ENCODE data around the gene ZNF789.
"Not testable (repeated sequence)": the region's sequence is repeated elsewhere in the genome, so short reads cannot be mapped to it uniquely, and the experiment has no call there.

The ZNF789 gene

GRCh38 chr7:99489235-99489634 lies 16.5 kb downstream of the ZNF789 start:
- no peaks in the 10 kb centered on the region for H3K4me1 ChIP-seq (ENCODE audit: control insufficient read depth, insufficient read depth, low read length, unreplicated experiment)
- H3K27me3 ChIP-seq (ENCODE audit: insufficient read depth, low read length): no peaks in the 10 kb centered on the region
- no peak overlapping the region for H3K27ac ChIP-seq (ENCODE audit: low read depth, low read length)
- peaks cover 2% of the 10 kb centered on the region for H3K79me2 ChIP-seq (ENCODE audit: control insufficient read depth, insufficient read depth, low read length, unreplicated experiment)
- no peak overlapping the region for H2AFZ ChIP-seq (ENCODE audit: low read length, unreplicated experiment)
- no peak overlapping the region for H3K4me3 ChIP-seq (ENCODE audit: low read depth, low read length)
- H3K36me3 ChIP-seq (ENCODE audit: insufficient read depth, low read length): peaks cover 40% of the 10 kb centered on the region

- H3K4me3 ChIP-seq (ENCODE audit: low read depth, low read length): no peak overlapping the region
- H3K4me1 ChIP-seq (ENCODE audit: control insufficient read depth, insufficient read depth, low read length, unreplicated experiment): no peaks in the 10 kb centered on the region
- peaks cover 2% of the 10 kb centered on the region for H3K79me2 ChIP-seq (ENCODE audit: control insufficient read depth, insufficient read depth, low read length, unreplicated experiment)
- H3K36me3 ChIP-seq (ENCODE audit: insufficient read depth, low read length): peaks cover 48% of the 10 kb centered on the region
- H2AFZ ChIP-seq (ENCODE audit: low read length, unreplicated experiment): no peak overlapping the region
- H3K27ac ChIP-seq (ENCODE audit: low read depth, low read length): no peak overlapping the region
- no peaks in the 10 kb centered on the region for H3K27me3 ChIP-seq (ENCODE audit: insufficient read depth, low read length)
Measured at GRCh38 chr7:99490878-99491277, 18.2 kb downstream of the ZNF789 start.

GRCh38 chr7:99493823-99494222 lies 21.1 kb downstream of the ZNF789 start:
- H3K4me3 ChIP-seq (ENCODE audit: low read depth, low read length): no peak overlapping the region
- peaks cover 58% of the 10 kb centered on the region for H3K36me3 ChIP-seq (ENCODE audit: insufficient read depth, low read length)
- peaks cover 23% of the 10 kb centered on the region for H3K79me2 ChIP-seq (ENCODE audit: control insufficient read depth, insufficient read depth, low read length, unreplicated experiment)

GRCh38 chr7:99497766-99498545 lies 25.3 kb downstream of the ZNF789 start:
- Histone ChIP-seq H3K36me3 (ENCODE audit: insufficient read depth, low read length) (peaks cover 54% of the 10 kb centered on the region), H3K4me3 (ENCODE audit: low read depth, low read length) (peak overlapping the region; percentile 99), H3K79me2 (ENCODE audit: control insufficient read depth, insufficient read depth, low read length, unreplicated experiment) (peaks cover 48% of the 10 kb centered on the region)

More at GRCh38 chr7:99493823-99494222, 21.1 kb downstream of the ZNF789 start:
- H3K27ac ChIP-seq (ENCODE audit: low read depth, low read length): no peak overlapping the region
- no peaks in the 10 kb centered on the region for H3K27me3 ChIP-seq (ENCODE audit: insufficient read depth, low read length)
- H3K4me1 ChIP-seq (ENCODE audit: control insufficient read depth, insufficient read depth, low read length, unreplicated experiment): peaks cover 11% of the 10 kb centered on the region
- no peak overlapping the region for H2AFZ ChIP-seq (ENCODE audit: low read length, unreplicated experiment)

GRCh38 chr7:99498546-99498944 lies 25.9 kb downstream of the ZNF789 start:
- no peaks in the 10 kb centered on the region for H3K27me3 ChIP-seq (ENCODE audit: insufficient read depth, low read length)
- H2AFZ ChIP-seq (ENCODE audit: low read length, unreplicated experiment): no peak overlapping the region
- H3K4me3 ChIP-seq (ENCODE audit: low read depth, low read length): peak overlapping the region; percentile 99
- peaks cover 48% of the 10 kb centered on the region for H3K79me2 ChIP-seq (ENCODE audit: control insufficient read depth, insufficient read depth, low read length, unreplicated experiment)
- H3K36me3 ChIP-seq (ENCODE audit: insufficient read depth, low read length): peaks cover 48% of the 10 kb centered on the region
- H3K4me1 ChIP-seq (ENCODE audit: control insufficient read depth, insufficient read depth, low read length, unreplicated experiment): peaks cover 11% of the 10 kb centered on the region
- H3K27ac ChIP-seq (ENCODE audit: low read depth, low read length): no peak overlapping the region

More at GRCh38 chr7:99497766-99498545, 25.3 kb downstream of the ZNF789 start:
- Histone ChIP-seq H3K27ac (ENCODE audit: low read depth, low read length) (no peak overlapping the region), H3K4me1 (ENCODE audit: control insufficient read depth, insufficient read depth, low read length, unreplicated experiment) (peaks cover 11% of the 10 kb centered on the region), H3K27me3 (ENCODE audit: insufficient read depth, low read length) (no peaks in the 10 kb centered on the region), H2AFZ (ENCODE audit: low read length, unreplicated experiment) (no peak overlapping the region)

- Histone ChIP-seq H3K4me3 (ENCODE audit: low read depth, low read length) (peak overlapping the region; percentile 99), H3K79me2 (ENCODE audit: control insufficient read depth, insufficient read depth, low read length, unreplicated experiment) (peaks cover 46% of the 10 kb centered on the region), H3K27me3 (ENCODE audit: insufficient read depth, low read length) (no peaks in the 10 kb centered on the region), H3K4me1 (ENCODE audit: control insufficient read depth, insufficient read depth, low read length, unreplicated experiment) (peaks cover 13% of the 10 kb centered on the region), H2AFZ (ENCODE audit: low read length, unreplicated experiment) (peak overlapping the region; percentile 95), H3K36me3 (ENCODE audit: insufficient read depth, low read length) (peaks cover 40% of the 10 kb centered on the region), H3K27ac (ENCODE audit: low read depth, low read length) (peak overlapping the region; percentile 89)
Measured at GRCh38 chr7:99499371-99499720, 26.7 kb downstream of the ZNF789 start.

GRCh38 chr7:99499721-99500636 lies 27.3 kb downstream of the ZNF789 start, which contains the start of gene ZNF394:
Gene ZNF394, minus strand, starts transcription at chr7:99500281. Its CDS starts 188 bp downstream, at chr7:99500093.
- Histone ChIP-seq H3K27ac (ENCODE audit: low read depth, low read length) (peak within 1 kb of the TSS; percentile 89), H3K36me3 (ENCODE audit: insufficient read depth, low read length) (peaks cover 34% of the 10 kb centered on the region), H2AFZ (ENCODE audit: low read length, unreplicated experiment) (peak within 1 kb of the TSS; percentile 95), H3K27me3 (ENCODE audit: insufficient read depth, low read length) (no peaks in the 10 kb centered on the region), H3K79me2 (ENCODE audit: control insufficient read depth, insufficient read depth, low read length, unreplicated experiment) (peaks cover 46% of the 10 kb centered on the region), H3K4me3 (ENCODE audit: low read depth, low read length) (peak within 1 kb of the TSS; percentile 99), H3K4me1 (ENCODE audit: control insufficient read depth, insufficient read depth, low read length, unreplicated experiment) (peaks cover 13% of the 10 kb centered on the region)

- H3K36me3 ChIP-seq (ENCODE audit: insufficient read depth, low read length): peaks cover 29% of the 10 kb centered on the region
- H3K4me1 ChIP-seq (ENCODE audit: control insufficient read depth, insufficient read depth, low read length, unreplicated experiment): peaks cover 14% of the 10 kb centered on the region
- peaks cover 51% of the 10 kb centered on the region for H3K79me2 ChIP-seq (ENCODE audit: control insufficient read depth, insufficient read depth, low read length, unreplicated experiment)
- peak overlapping the region; percentile 95 for H2AFZ ChIP-seq (ENCODE audit: low read length, unreplicated experiment)
- no peaks in the 10 kb centered on the region for H3K27me3 ChIP-seq (ENCODE audit: insufficient read depth, low read length)
- H3K27ac ChIP-seq (ENCODE audit: low read depth, low read length): peak overlapping the region; percentile 89; the same call in 1 of the 2 replicates
- H3K4me3 ChIP-seq (ENCODE audit: low read depth, low read length): peak overlapping the region; percentile 99
Measured at GRCh38 chr7:99500637-99501009, 27.9 kb downstream of the ZNF789 start.

GRCh38 chr7:99501236-99501635 lies 28.5 kb downstream of the ZNF789 start:
- not testable (repeated sequence) for H2AFZ ChIP-seq (ENCODE audit: low read length, unreplicated experiment); H3K27me3 ChIP-seq (ENCODE audit: insufficient read depth, low read length); H3K27ac ChIP-seq (ENCODE audit: low read depth, low read length)
- H3K79me2 ChIP-seq (ENCODE audit: control insufficient read depth, insufficient read depth, low read length, unreplicated experiment): peaks cover 56% of the 10 kb centered on the region
- peaks cover 20% of the 10 kb centered on the region for H3K4me1 ChIP-seq (ENCODE audit: control insufficient read depth, insufficient read depth, low read length, unreplicated experiment)
- peaks cover 23% of the 10 kb centered on the region for H3K36me3 ChIP-seq (ENCODE audit: insufficient read depth, low read length)
- peak overlapping the region; percentile 99 for H3K4me3 ChIP-seq (ENCODE audit: low read depth, low read length)

- Histone ChIP-seq H3K27ac (ENCODE audit: low read depth, low read length) (peak overlapping the region; percentile 67), H2AFZ (ENCODE audit: low read length, unreplicated experiment) (peak overlapping the region; percentile 36), H3K4me3 (ENCODE audit: low read depth, low read length) (peak overlapping the region; percentile 87), H3K36me3 (ENCODE audit: insufficient read depth, low read length) (0 out of 2 replicates have a peak, but pooled peaks cover 5% of the 10 kb centered on the region), H3K79me2 (ENCODE audit: control insufficient read depth, insufficient read depth, low read length, unreplicated experiment) (peaks cover 45% of the 10 kb centered on the region), H3K27me3 (ENCODE audit: insufficient read depth, low read length) (no peaks in the 10 kb centered on the region), H3K4me1 (ENCODE audit: control insufficient read depth, insufficient read depth, low read length, unreplicated experiment) (peaks cover 15% of the 10 kb centered on the region)
Measured at GRCh38 chr7:99504281-99504602, 31.6 kb downstream of the ZNF789 start.
